ENCODE results near the gene MLN. TPM values are rescaled to one million over a fixed set of nuclear protein-coding genes. Genes with fewer than 3 reads are reported as not detected.

The MLN gene
- total RNA-seq, 4 donors from 2014 or later = not detected

- no peak for DNase-seq (ENCODE audit: low spot score in 2 of 2)
- intact Hi-C loops (cut with DNase I; ENCODE audit: low total_unique reads) = no loop called here
- 68 to 76% methylated on average over 3 of the region's 3 CpGs for WGBS, 2 donors
- H3K4me3 ChIP-seq (ENCODE audit: low read depth, poor library complexity, severe bottlenecking) = no peak overlapping the region
- TF ChIP-seq POLR2A (IDR thresholded peaks at IDR 0.05) = no peak
- no peak for TF ChIP-seq CTCF (IDR thresholded peaks at IDR 0.05)
Observed at GRCh38 chr6:33818293-33818692, 14.5 kb upstream of the MLN start.

GRCh38 chr6:33817489-33817888 lies 13.7 kb upstream of the MLN start:
- TF ChIP-seq CTCF (IDR thresholded peaks at IDR 0.05) = no peak
- TF ChIP-seq POLR2A (IDR thresholded peaks at IDR 0.05) = no peak
- H3K4me3 ChIP-seq (ENCODE audit: low read depth, poor library complexity, severe bottlenecking) = no peak overlapping the region
- 67 to 70% methylated on average over 5 of the region's 5 CpGs for WGBS, 2 donors
- intact Hi-C loops (cut with DNase I; ENCODE audit: low total_unique reads) = no loop called here
- DNase-seq (ENCODE audit: low spot score in 2 of 2) = no peak

- intact Hi-C loops (cut with DNase I; ENCODE audit: low total_unique reads) = no loop called here
- no peak overlapping the region for H3K4me3 ChIP-seq (ENCODE audit: low read depth, poor library complexity, severe bottlenecking)
- DNase-seq (ENCODE audit: low spot score in 2 of 2) = no peak
- 39 to 56% methylated on average over 8 of the region's 8 CpGs for WGBS, 2 donors
- no peak for TF ChIP-seq CTCF (IDR thresholded peaks at IDR 0.05)
- TF ChIP-seq POLR2A (IDR thresholded peaks at IDR 0.05) = no peak
Observed at GRCh38 chr6:33816911-33817310, 13.1 kb upstream of the MLN start.

- WGBS, 2 donors = 54 to 63% methylated on average over 1 of the region's 1 CpG
- H3K4me3 ChIP-seq (ENCODE audit: low read depth, poor library complexity, severe bottlenecking) = no peak overlapping the region
- TF ChIP-seq CTCF (IDR thresholded peaks at IDR 0.05) (no peak), POLR2A (IDR thresholded peaks at IDR 0.05) (no peak)
- intact Hi-C loops (cut with DNase I; ENCODE audit: low total_unique reads) = no loop called here
- DNase-seq (ENCODE audit: low spot score in 2 of 2) = no peak
Observed at GRCh38 chr6:33815854-33816253, 12.1 kb upstream of the MLN start.

GRCh38 chr6:33813990-33814985 lies 10.5 kb upstream of the MLN start:
- H3K4me3 ChIP-seq (ENCODE audit: low read depth, poor library complexity, severe bottlenecking) = no peak overlapping the region
- WGBS, 2 donors = 56 to 61% methylated on average over 16 to 19 of the region's 19 CpGs
- intact Hi-C loops (cut with DNase I; ENCODE audit: low total_unique reads) = no loop called here
- no peak for TF ChIP-seq POLR2A (IDR thresholded peaks at IDR 0.05)
- no peak for DNase-seq (ENCODE audit: low spot score in 2 of 2)

- H3K4me3 ChIP-seq (ENCODE audit: low read depth, poor library complexity, severe bottlenecking) = no peak overlapping the region
- intact Hi-C loops (cut with DNase I; ENCODE audit: low total_unique reads) = no loop called here
- DNase-seq (ENCODE audit: low spot score in 2 of 2) = no peak
- TF ChIP-seq CTCF (IDR thresholded peaks at IDR 0.05) (no peak), POLR2A (IDR thresholded peaks at IDR 0.05) (no peak)
- WGBS, 2 donors = 68% methylated on average over 16 of the region's 16 CpGs
Observed at GRCh38 chr6:33813246-33813904, 9.6 kb upstream of the MLN start.
